Measurements from ENCODE around the gene STRIT1.
"Not testable (repeated sequence)": the region's sequence is repeated elsewhere in the genome, so short reads cannot be mapped to it uniquely, and the experiment has no call there.

Gene STRIT1

GRCh38 chr3:155312781-155313180 lies 19.3 kb upstream of the STRIT1 start:
- DNase-seq, result no peak

- DNase-seq, result no peak
Measured at GRCh38 chr3:155309581-155309980, 16.1 kb upstream of the STRIT1 start.

GRCh38 chr3:155308831-155309230 lies 15.3 kb upstream of the STRIT1 start:
- DNase-seq, result no peak

- DNase-seq, result no peak
Measured at GRCh38 chr3:155307183-155307582, 13.7 kb upstream of the STRIT1 start.

- DNase-seq, result no peak
Measured at GRCh38 chr3:155304394-155304793, 10.9 kb upstream of the STRIT1 start.

GRCh38 chr3:155303540-155304097 lies 10.1 kb upstream of the STRIT1 start:
- no peak for DNase-seq

- DNase-seq, result no peak
Measured at GRCh38 chr3:155302891-155303290, 9.4 kb upstream of the STRIT1 start.

- DNase-seq, result no peak
Measured at GRCh38 chr3:155302481-155302880, 9.0 kb upstream of the STRIT1 start.

GRCh38 chr3:155297100-155297499 lies 3.6 kb upstream of the STRIT1 start:
- no peak for DNase-seq

GRCh38 chr3:155296413-155296812 lies 2.9 kb upstream of the STRIT1 start:
- DNase-seq, result no peak

GRCh38 chr3:155292693-155293092 lies 790 bp downstream of the STRIT1 start:
- no peak for DNase-seq

- no peak for DNase-seq
Measured at GRCh38 chr3:155292133-155292532, 1.4 kb downstream of the STRIT1 start.

GRCh38 chr3:155286736-155287135 lies 6.7 kb downstream of the STRIT1 start:
- DNase-seq, result no peak

- DNase-seq, result no peak
Measured at GRCh38 chr3:155285936-155286335, 7.5 kb downstream of the STRIT1 start.

GRCh38 chr3:155283092-155284056 lies 10.1 kb downstream of the STRIT1 start:
- no peak for DNase-seq

GRCh38 chr3:155282385-155283091 lies 10.9 kb downstream of the STRIT1 start:
- no peak for DNase-seq

GRCh38 chr3:155281912-155282311 lies 11.6 kb downstream of the STRIT1 start:
- DNase-seq, result no peak

- DNase-seq, result not testable (repeated sequence)
Measured at GRCh38 chr3:155276089-155276488, 17.4 kb downstream of the STRIT1 start.

- not testable (repeated sequence) for DNase-seq
Measured at GRCh38 chr3:155275159-155275754, 18.2 kb downstream of the STRIT1 start.

- DNase-seq, result not testable (repeated sequence)
Measured at GRCh38 chr3:155274435-155274834, 19.0 kb downstream of the STRIT1 start.

- DNase-seq, result no peak
Measured at GRCh38 chr3:155271343-155271613, 22.2 kb downstream of the STRIT1 start.

- DNase-seq, result no peak
Measured at GRCh38 chr3:155270485-155271342, 22.8 kb downstream of the STRIT1 start.

- no peak for DNase-seq
Measured at GRCh38 chr3:155270063-155270462, 23.4 kb downstream of the STRIT1 start.
